WTC11 (cell line): ENCODE data around the gene PLEKHA5. TPM values are rescaled to one million over a fixed set of nuclear protein-coding genes. Genes with fewer than 3 reads are reported as not detected.

Source experiments
- ATAC-seq: fragments of 200-7000 bp; cut with Tn5 transposase; 2 replicates; pipeline ENCODE4 v1.10.0; 2021; ENCODE audit warnings: mild to moderate bottlenecking, moderate library complexity
- CTCF ChIA-PET: fragments of 300-600 bp; sonication (Branson Sonifier 250); formaldehyde crosslinking; loops from one replicate; lab custom pipeline; 2021; ENCODE audit warnings: antibody characterized with exemption; lab: Charles Lee
- POLR2A ChIA-PET: fragments of 350-600 bp; sonication (Branson Sonifier 250); formaldehyde crosslinking; loops from one replicate; lab custom pipeline; 2021; ENCODE audit warnings: antibody characterized with exemption; lab: Charles Lee
- DNase-seq: peaks from one replicate; pipeline ENCODE4 v3.0.0; 2021; ENCODE audit warnings: low spot score
- H3K27ac Mint-ChIP-seq: 2 replicates; pipeline ENCODE4 v1.8.0; 2021; ENCODE audit warnings: mixed read lengths
- H3K27me3 Mint-ChIP-seq: 2 replicates; pipeline ENCODE4 v1.8.0; 2021; ENCODE audit warnings: low read depth, mild to moderate bottlenecking, moderate library complexity, mixed read lengths
- H3K36me3 Mint-ChIP-seq: 2 replicates; pipeline ENCODE4 v1.8.0; 2021; ENCODE audit warnings: mixed read lengths
- H3K4me1 Mint-ChIP-seq: 2 replicates; pipeline ENCODE4 v1.8.0; 2022; ENCODE audit warnings: mixed read lengths
- H3K4me3 Mint-ChIP-seq: 2 replicates; pipeline ENCODE4 v1.8.0; 2021; ENCODE audit warnings: mild to moderate bottlenecking, moderate library complexity, mixed read lengths
- H3K9me3 Mint-ChIP-seq: 2 replicates; pipeline ENCODE4 v1.8.0; 2021; ENCODE audit warnings: mixed read lengths
- ATF1 ChIP-seq: sonication (generic); formaldehyde crosslinking; IDR thresholded peaks from 2 replicates; pipeline ENCODE4 v1.8.1; 2023; ENCODE audit warnings: mild to moderate bottlenecking, moderate library complexity, missing genetic modification reagents
- CBFB ChIP-seq: sonication (generic); formaldehyde crosslinking; IDR thresholded peaks from 2 replicates; pipeline ENCODE4 v1.8.1; 2022; ENCODE audit warnings: mild to moderate bottlenecking, low read depth, missing genetic modification reagents
- CREM ChIP-seq: sonication (generic); formaldehyde crosslinking; IDR thresholded peaks from 2 replicates; pipeline ENCODE4 v1.8.1; 2022; ENCODE audit warnings: mild to moderate bottlenecking, missing genetic modification reagents, moderate library complexity
- ETV6 ChIP-seq: sonication (generic); formaldehyde crosslinking; IDR thresholded peaks from 2 replicates; pipeline ENCODE4 v1.8.1; 2022; ENCODE audit warnings: mild to moderate bottlenecking, missing genetic modification reagents
- GRHL2 ChIP-seq: fragments of 250-450 bp; sonication (Bioruptor Pico); IDR thresholded peaks from 2 replicates; pipeline ENCODE4 v1.8.0; 2022; ENCODE audit warnings: mild to moderate bottlenecking, moderate library complexity; ENCODE audit not compliant: insufficient replicate concordance, severe bottlenecking
- HMGA2 ChIP-seq: fragments of 250-450 bp; sonication (Bioruptor Pico); IDR thresholded peaks from 2 replicates; pipeline ENCODE4 v1.4.0; 2021; ENCODE audit warnings: mild to moderate bottlenecking, moderate library complexity
- IRF2 ChIP-seq: sonication (generic); formaldehyde crosslinking; IDR thresholded peaks from 2 replicates; pipeline ENCODE4 v1.8.0; 2022; ENCODE audit warnings: low read depth, missing genetic modification reagents, borderline replicate concordance
- JAZF1 ChIP-seq: fragments of 250-450 bp; sonication (Bioruptor Pico); IDR thresholded peaks from 2 replicates; pipeline ENCODE4 v1.9.0; 2021; ENCODE audit warnings: moderate library complexity, mild to moderate bottlenecking, inconsistent platforms
- KAT7 ChIP-seq: sonication (generic); formaldehyde crosslinking; IDR thresholded peaks from 2 replicates; pipeline ENCODE4 v1.8.1; 2023; ENCODE audit warnings: missing genetic modification reagents, mild to moderate bottlenecking, borderline replicate concordance
- MYBL2 ChIP-seq: sonication (generic); formaldehyde crosslinking; IDR thresholded peaks from 2 replicates; pipeline ENCODE4 v1.8.1; 2023; ENCODE audit warnings: mild to moderate bottlenecking, moderate library complexity, missing genetic modification reagents
- NR2C2 ChIP-seq: sonication (generic); formaldehyde crosslinking; IDR thresholded peaks from 2 replicates; pipeline ENCODE4 v1.8.0; 2022; ENCODE audit warnings: mild to moderate bottlenecking, missing genetic modification reagents
- OVOL2 ChIP-seq: fragments of 250-450 bp; sonication (Bioruptor Pico); IDR thresholded peaks from 2 replicates; pipeline ENCODE4 v1.9.0; 2021; ENCODE audit warnings: mild to moderate bottlenecking, borderline replicate concordance
- SP1 ChIP-seq: sonication (generic); formaldehyde crosslinking; conservative IDR thresholded peaks from 2 replicates; pipeline ENCODE4 v1.8.1; 2022; ENCODE audit warnings: missing genetic modification reagents
- ZNF121 ChIP-seq: sonication (generic); formaldehyde crosslinking; IDR thresholded peaks from 2 replicates; pipeline ENCODE4 v1.8.0; 2023; ENCODE audit warnings: missing genetic modification reagents
- ZNF219 ChIP-seq: sonication (generic); formaldehyde crosslinking; IDR thresholded peaks from 2 replicates; pipeline ENCODE4 v1.8.0; 2023; ENCODE audit warnings: missing genetic modification reagents, mild to moderate bottlenecking, borderline replicate concordance
- total RNA-seq: library from RNA; stranded (reverse); gene quantifications from 3 replicates; pipeline ENCODE4 v1.2.3, GENCODE V29; 2021
- TF ChIP-seq, protein P1 (sequence below): sonication (generic); formaldehyde crosslinking; IDR thresholded peaks from 2 replicates; pipeline ENCODE4 v1.8.0; 2023; ENCODE audit warnings: missing genetic modification reagents
- TF ChIP-seq, protein P2 (sequence below): sonication (generic); formaldehyde crosslinking; conservative IDR thresholded peaks from 2 replicates; pipeline ENCODE4 v1.8.1; 2022; ENCODE audit warnings: mild to moderate bottlenecking, missing genetic modification reagents
- TF ChIP-seq, protein P3 (sequence below): sonication (generic); formaldehyde crosslinking; conservative IDR thresholded peaks from 2 replicates; pipeline ENCODE4 v1.8.1; 2023; ENCODE audit warnings: mild to moderate bottlenecking, low read depth, missing genetic modification reagents, moderate library complexity
- TF ChIP-seq, protein P4 (sequence below): fragments of 250-450 bp; sonication (Bioruptor Pico); IDR thresholded peaks from 2 replicates; pipeline ENCODE4 v1.9.0; 2021; ENCODE audit warnings: mild to moderate bottlenecking, borderline replicate concordance
- TF ChIP-seq, protein P5 (sequence below): sonication (generic); formaldehyde crosslinking; IDR thresholded peaks from 2 replicates; pipeline ENCODE4 v1.8.0; 2022; ENCODE audit warnings: mild to moderate bottlenecking, missing genetic modification reagents
- TF ChIP-seq, protein P6 (sequence below): sonication (generic); formaldehyde crosslinking; IDR thresholded peaks from 2 replicates; pipeline ENCODE4 v1.8.1; 2023; ENCODE audit warnings: mild to moderate bottlenecking, missing genetic modification reagents

PLEKHA5 gene
- total RNA-seq, 1 experiment from 2014 or later = 61.1 TPM

DNA sequence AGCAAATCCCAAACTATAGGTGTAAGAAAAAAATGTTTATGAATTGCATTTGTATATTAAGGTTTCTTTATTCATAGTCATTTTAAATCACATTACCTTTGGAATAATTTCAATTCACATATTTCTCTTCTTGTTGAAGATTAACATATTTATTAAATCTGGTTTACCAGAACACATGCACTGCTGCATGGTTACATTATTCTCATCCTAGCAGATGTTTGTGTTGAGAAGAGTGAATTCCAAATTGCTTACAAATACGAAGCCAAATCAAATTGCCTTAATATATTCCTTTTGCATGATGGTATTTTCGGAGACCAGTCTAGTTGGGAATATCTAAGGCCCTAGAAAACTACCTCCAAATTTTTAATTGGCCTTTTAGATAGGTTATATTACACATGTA, 130.6 kb downstream of the PLEKHA5 start:
- ATAC-seq = no peak
- TF ChIP-seq, protein P1, sequence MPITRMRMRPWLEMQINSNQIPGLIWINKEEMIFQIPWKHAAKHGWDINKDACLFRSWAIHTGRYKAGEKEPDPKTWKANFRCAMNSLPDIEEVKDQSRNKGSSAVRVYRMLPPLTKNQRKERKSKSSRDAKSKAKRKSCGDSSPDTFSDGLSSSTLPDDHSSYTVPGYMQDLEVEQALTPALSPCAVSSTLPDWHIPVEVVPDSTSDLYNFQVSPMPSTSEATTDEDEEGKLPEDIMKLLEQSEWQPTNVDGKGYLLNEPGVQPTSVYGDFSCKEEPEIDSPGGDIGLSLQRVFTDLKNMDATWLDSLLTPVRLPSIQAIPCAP (CRISPR knock-in tag) = no peak
- no peak for TF ChIP-seq CREM
- TF ChIP-seq, protein P2, sequence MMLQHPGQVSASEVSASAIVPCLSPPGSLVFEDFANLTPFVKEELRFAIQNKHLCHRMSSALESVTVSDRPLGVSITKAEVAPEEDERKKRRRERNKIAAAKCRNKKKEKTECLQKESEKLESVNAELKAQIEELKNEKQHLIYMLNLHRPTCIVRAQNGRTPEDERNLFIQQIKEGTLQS = no peak
- TF ChIP-seq, protein P3, sequence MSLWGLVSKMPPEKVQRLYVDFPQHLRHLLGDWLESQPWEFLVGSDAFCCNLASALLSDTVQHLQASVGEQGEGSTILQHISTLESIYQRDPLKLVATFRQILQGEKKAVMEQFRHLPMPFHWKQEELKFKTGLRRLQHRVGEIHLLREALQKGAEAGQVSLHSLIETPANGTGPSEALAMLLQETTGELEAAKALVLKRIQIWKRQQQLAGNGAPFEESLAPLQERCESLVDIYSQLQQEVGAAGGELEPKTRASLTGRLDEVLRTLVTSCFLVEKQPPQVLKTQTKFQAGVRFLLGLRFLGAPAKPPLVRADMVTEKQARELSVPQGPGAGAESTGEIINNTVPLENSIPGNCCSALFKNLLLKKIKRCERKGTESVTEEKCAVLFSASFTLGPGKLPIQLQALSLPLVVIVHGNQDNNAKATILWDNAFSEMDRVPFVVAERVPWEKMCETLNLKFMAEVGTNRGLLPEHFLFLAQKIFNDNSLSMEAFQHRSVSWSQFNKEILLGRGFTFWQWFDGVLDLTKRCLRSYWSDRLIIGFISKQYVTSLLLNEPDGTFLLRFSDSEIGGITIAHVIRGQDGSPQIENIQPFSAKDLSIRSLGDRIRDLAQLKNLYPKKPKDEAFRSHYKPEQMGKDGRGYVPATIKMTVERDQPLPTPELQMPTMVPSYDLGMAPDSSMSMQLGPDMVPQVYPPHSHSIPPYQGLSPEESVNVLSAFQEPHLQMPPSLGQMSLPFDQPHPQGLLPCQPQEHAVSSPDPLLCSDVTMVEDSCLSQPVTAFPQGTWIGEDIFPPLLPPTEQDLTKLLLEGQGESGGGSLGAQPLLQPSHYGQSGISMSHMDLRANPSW (CRISPR knock-in tag) = no peak
- TF ChIP-seq KAT7 (CRISPR knock-in tag) = no peak
- no peak for TF ChIP-seq NR2C2 (CRISPR knock-in tag)
- ChIA-PET CTCF (interaction anchor here (0.7 kb wide), 1 partner anchor 17 kb away, joined by 3 read pairs; no protein-coding TSS in a partner anchor), POLR2A (interaction anchor here (0.6 kb wide), 1 partner anchor 213 kb away, joined by 4 read pairs; no protein-coding TSS in a partner anchor)
- no peak overlapping the region for H3K27ac Mint-ChIP-seq
- no peaks in the 10 kb centered on the region for H3K27me3 Mint-ChIP-seq
- no peak for DNase-seq
- no peak overlapping the region for H3K4me3 Mint-ChIP-seq
- peaks cover 12% of the 10 kb centered on the region for H3K36me3 Mint-ChIP-seq
- H3K9me3 Mint-ChIP-seq = no peaks in the 10 kb centered on the region
- peaks cover 26% of the 10 kb centered on the region for H3K4me1 Mint-ChIP-seq

DNA sequence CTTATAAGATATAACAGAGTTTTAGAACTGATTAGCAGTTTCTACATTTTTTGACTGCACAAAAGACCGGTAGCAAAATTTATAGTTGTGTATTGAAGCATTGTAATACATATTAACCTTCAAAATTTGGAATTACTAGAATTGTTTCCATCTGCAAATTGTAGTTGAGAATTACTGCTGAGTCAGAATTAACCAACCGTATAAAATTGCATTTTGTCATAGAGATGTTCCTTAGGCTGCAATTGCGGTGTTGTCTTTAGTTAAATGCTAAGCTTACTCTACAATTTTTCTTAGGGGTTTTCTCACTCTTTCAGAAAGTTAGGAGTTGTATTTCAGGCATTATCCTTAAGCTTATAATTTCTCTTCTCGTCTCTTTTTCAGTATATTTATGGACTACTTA, 132.2 kb downstream of the PLEKHA5 start:
- CTCF ChIA-PET = interaction anchor here (0.9 kb wide), 1 partner anchor 14 kb away, joined by 3 read pairs; no protein-coding TSS in a partner anchor
- Mint-ChIP-seq H3K9me3 (no peaks in the 10 kb centered on the region), H3K27ac (no peak overlapping the region), H3K27me3 (no peaks in the 10 kb centered on the region), H3K4me3 (no peak overlapping the region), H3K4me1 (peaks cover 26% of the 10 kb centered on the region)
- DNase-seq (no peak), ATAC-seq (no peak)
- POLR2A ChIA-PET = no interaction called here
- TF ChIP-seq ATF1 (CRISPR knock-in tag) (no peak), MYBL2 (CRISPR knock-in tag) (no peak), ETV6 (CRISPR knock-in tag) (no peak), CBFB (CRISPR knock-in tag) (no peak), ZNF219 (CRISPR knock-in tag) (no peak), GRHL2 (no peak), OVOL2 (CRISPR knock-in tag) (no peak), ZNF121 (no peak), SP1 (no peak), HMGA2 (CRISPR knock-in tag) (no peak), IRF2 (CRISPR knock-in tag) (no peak), JAZF1 (CRISPR knock-in tag) (no peak)
- TF ChIP-seq, protein P4, sequence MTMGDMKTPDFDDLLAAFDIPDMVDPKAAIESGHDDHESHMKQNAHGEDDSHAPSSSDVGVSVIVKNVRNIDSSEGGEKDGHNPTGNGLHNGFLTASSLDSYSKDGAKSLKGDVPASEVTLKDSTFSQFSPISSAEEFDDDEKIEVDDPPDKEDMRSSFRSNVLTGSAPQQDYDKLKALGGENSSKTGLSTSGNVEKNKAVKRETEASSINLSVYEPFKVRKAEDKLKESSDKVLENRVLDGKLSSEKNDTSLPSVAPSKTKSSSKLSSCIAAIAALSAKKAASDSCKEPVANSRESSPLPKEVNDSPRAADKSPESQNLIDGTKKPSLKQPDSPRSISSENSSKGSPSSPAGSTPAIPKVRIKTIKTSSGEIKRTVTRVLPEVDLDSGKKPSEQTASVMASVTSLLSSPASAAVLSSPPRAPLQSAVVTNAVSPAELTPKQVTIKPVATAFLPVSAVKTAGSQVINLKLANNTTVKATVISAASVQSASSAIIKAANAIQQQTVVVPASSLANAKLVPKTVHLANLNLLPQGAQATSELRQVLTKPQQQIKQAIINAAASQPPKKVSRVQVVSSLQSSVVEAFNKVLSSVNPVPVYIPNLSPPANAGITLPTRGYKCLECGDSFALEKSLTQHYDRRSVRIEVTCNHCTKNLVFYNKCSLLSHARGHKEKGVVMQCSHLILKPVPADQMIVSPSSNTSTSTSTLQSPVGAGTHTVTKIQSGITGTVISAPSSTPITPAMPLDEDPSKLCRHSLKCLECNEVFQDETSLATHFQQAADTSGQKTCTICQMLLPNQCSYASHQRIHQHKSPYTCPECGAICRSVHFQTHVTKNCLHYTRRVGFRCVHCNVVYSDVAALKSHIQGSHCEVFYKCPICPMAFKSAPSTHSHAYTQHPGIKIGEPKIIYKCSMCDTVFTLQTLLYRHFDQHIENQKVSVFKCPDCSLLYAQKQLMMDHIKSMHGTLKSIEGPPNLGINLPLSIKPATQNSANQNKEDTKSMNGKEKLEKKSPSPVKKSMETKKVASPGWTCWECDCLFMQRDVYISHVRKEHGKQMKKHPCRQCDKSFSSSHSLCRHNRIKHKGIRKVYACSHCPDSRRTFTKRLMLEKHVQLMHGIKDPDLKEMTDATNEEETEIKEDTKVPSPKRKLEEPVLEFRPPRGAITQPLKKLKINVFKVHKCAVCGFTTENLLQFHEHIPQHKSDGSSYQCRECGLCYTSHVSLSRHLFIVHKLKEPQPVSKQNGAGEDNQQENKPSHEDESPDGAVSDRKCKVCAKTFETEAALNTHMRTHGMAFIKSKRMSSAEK (CRISPR knock-in tag) = no peak
- TF ChIP-seq, protein P5, sequence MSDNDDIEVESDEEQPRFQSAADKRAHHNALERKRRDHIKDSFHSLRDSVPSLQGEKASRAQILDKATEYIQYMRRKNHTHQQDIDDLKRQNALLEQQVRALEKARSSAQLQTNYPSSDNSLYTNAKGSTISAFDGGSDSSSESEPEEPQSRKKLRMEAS (CRISPR knock-in tag) = no peak
- TF ChIP-seq, protein P6, sequence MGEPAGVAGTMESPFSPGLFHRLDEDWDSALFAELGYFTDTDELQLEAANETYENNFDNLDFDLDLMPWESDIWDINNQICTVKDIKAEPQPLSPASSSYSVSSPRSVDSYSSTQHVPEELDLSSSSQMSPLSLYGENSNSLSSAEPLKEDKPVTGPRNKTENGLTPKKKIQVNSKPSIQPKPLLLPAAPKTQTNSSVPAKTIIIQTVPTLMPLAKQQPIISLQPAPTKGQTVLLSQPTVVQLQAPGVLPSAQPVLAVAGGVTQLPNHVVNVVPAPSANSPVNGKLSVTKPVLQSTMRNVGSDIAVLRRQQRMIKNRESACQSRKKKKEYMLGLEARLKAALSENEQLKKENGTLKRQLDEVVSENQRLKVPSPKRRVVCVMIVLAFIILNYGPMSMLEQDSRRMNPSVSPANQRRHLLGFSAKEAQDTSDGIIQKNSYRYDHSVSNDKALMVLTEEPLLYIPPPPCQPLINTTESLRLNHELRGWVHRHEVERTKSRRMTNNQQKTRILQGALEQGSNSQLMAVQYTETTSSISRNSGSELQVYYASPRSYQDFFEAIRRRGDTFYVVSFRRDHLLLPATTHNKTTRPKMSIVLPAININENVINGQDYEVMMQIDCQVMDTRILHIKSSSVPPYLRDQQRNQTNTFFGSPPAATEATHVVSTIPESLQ (CRISPR knock-in tag) = no peak
- TF ChIP-seq, all 79 proteins: peak for 0
- H3K36me3 Mint-ChIP-seq = peaks cover 12% of the 10 kb centered on the region
